Measurements from ENCODE around the gene SIRPB2.
A peak's percentile ranks its signal among the peaks of the same experiment; 100 is the strongest.

Gene SIRPB2

GRCh38 chr20:1441133-1441532 is 50.1 kb downstream of the SIRPB2 start:
- no peak for DNase-seq (ENCODE audit: low read depth, low spot score)

DNA sequence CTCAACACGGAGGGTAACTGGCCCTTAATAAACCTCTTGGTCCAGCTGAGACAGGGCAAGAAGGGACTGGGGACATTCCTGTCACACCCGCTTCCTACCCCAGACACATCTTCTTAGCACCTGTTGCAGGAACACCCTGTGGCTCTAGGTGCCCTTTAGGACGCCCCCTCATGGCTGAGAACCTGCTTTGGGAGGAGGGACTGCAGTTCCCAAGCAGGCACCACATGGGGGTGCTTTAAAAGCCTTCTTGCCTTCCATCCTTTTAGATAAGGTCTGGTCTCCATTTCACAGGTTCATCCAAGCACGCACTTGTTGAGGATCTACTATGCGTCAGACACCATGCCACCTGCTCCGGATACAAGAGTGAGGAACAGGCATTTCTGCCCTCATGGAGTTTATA is 51.2 kb downstream of the SIRPB2 start:
- DNase-seq (ENCODE audit: low read depth, low spot score): peak; percentile 45

DNA sequence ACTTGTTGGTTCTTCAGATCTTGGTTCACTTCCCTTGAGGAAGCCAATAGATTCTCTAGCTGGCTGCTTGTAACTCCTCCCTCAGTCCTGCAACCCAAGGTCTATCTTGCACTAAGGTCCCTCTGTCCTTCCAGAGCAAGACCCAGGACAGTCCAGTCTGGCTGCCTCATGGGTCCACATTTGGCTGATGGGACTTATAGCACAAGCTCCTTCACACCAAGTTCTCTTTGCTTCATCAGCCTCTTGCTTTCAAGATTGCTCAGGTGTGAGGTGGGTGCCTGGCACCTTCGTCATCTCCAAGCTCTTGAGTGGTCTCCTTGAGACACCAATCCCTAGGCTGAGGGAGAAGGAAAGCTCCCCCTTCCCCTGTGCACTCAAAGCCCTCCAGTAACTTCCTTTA is 52.9 kb downstream of the SIRPB2 start:
- no peak for DNase-seq (ENCODE audit: low read depth, low spot score)

GRCh38 chr20:1437235-1437904 is 53.9 kb downstream of the SIRPB2 start:
- no peak for DNase-seq (ENCODE audit: low read depth, low spot score)

DNA sequence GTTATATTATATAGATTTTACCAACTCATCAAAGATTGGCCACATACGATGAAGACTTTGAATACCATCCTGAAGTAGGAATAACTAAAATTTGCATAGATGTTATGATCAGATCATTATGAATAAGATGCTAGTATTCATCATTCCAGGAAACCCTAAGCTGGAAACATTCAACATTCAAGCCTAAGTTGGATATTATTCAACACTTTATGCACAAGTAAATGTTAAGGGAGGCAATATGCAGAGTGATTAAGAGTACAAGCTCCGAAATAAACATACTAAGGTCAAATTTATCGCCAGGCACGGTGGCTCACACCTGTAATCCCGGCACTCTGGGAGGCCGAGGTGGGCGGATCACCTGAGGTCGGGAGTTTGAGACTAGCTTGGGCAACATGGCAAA is 55.0 kb downstream of the SIRPB2 start:
- no peak for DNase-seq (ENCODE audit: low read depth, low spot score)

DNA sequence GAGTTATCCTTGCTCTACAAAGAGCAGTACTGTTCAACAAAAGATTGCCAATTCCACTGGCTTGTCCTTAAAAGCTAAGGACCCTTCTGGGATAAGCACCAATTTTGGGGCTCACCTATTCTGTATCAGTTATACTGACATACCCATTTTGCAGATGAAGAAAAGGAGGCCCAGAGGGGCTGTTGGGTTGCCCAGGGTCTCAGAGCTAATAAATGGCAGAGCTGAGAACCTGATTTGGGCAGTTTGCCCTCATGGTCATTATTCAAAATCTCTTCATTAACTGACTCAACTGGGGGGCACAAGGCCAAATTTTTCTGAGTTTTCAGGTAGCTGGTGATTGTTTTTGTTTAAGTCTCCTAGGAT is 55.9 kb downstream of the SIRPB2 start:
- DNase-seq (ENCODE audit: low read depth, low spot score): no peak

GRCh38 chr20:1434571-1435336 is 56.5 kb downstream of the SIRPB2 start:
- DNase-seq (ENCODE audit: low read depth, low spot score): no peak

GRCh38 chr20:1431158-1431557 is 60.1 kb downstream of the SIRPB2 start:
- no peak for DNase-seq (ENCODE audit: low read depth, low spot score)

DNA sequence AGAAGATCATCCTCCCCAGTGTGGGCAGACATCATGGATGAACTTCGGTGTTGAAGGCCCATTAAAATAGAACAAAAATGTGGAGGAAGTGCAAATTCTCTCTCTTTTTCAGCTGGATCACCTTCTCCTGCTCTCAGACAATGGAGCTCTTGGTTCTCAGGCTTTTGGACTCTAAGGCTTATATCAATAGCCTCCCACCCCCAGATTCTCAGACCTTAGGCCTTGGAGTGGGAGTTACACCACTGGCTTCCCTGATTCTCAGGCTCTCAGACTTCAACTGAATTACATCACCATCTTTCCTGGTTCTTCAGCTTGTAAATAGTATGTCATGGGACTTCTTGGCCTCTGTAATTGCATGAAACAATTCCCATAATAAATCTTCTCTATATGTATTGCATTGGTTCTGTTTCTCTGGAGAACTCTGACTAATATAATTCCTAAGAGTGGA is 61.2 kb downstream of the SIRPB2 start:
- no peak for DNase-seq (ENCODE audit: low read depth, low spot score)

- DNase-seq (ENCODE audit: low read depth, low spot score): no peak
Measured at GRCh38 chr20:1429143-1429728, 62.0 kb downstream of the SIRPB2 start.

DNA sequence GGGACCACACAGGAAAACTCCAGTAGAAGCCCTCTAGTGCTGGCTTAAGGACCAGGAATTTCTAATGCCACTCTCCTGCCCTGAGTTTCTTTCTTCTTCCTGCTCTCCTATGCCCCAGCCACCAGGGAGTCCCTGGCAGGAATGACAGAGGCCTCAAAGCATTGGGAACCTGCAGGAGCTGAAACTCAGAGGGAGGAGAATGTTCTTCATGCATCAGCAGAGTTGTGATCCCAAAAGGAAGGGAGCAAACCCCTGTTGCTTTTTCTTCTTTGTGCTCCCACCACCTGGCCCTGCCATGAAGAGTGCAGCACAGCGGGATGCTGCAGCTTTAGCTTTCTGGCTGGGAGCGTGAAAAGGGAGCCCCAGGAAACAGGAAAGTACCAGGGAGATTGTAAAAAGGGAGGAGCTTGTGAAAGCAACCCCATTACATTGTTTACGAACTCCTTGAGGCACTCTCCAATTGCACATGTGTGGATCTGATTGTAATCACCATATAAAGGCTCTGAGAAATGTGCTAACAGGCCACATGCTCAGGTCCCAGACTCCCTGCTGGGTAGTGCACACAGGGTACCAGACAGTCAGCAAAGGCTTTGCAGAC is 63.7 kb downstream of the SIRPB2 start:
- peak; percentile 75 for DNase-seq (ENCODE audit: low read depth, low spot score)

DNA sequence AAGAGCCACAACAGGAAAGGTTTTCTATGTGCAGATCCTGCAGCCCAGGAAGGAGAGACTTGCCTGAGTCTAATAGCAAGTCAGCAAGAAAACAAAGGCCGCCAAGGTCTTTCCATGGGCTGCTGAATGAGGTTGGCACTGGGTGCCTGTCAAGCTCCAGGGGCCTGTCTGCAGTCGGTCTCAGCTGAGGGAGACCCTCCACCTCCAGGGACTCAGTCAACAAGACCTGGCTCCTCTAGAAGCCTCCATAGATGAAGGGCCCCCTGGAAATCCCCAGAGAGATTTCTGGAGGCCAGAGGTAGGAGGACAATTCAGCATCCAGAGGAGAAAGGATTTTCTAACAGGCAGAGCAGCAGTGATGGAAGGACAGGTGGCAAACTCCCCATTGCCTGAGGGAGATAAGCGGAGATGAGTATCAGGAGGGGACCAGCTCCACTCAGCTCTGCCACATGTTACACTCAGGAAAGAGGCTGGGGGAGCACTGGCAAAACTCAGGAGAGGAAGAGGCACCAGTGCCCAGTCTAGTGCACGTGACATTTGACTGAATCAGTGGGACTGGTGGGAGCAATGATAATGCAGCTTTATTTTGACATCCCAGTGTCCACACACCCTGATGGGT is 64.9 kb downstream of the SIRPB2 start:
- no peak for DNase-seq (ENCODE audit: low read depth, low spot score)
